ENCODE data around the gene G6PC1.

- TF ChIP-seq CTCF (IDR thresholded peaks at IDR 0.05) = no peak
- TF ChIP-seq EZH2 (IDR thresholded peaks at IDR 0.05) = no peak
Measured at GRCh38 chr17:42880776-42881310, 19.8 kb upstream of the G6PC1 start.
